ENCODE data around the gene SYNGR3.

DNA sequence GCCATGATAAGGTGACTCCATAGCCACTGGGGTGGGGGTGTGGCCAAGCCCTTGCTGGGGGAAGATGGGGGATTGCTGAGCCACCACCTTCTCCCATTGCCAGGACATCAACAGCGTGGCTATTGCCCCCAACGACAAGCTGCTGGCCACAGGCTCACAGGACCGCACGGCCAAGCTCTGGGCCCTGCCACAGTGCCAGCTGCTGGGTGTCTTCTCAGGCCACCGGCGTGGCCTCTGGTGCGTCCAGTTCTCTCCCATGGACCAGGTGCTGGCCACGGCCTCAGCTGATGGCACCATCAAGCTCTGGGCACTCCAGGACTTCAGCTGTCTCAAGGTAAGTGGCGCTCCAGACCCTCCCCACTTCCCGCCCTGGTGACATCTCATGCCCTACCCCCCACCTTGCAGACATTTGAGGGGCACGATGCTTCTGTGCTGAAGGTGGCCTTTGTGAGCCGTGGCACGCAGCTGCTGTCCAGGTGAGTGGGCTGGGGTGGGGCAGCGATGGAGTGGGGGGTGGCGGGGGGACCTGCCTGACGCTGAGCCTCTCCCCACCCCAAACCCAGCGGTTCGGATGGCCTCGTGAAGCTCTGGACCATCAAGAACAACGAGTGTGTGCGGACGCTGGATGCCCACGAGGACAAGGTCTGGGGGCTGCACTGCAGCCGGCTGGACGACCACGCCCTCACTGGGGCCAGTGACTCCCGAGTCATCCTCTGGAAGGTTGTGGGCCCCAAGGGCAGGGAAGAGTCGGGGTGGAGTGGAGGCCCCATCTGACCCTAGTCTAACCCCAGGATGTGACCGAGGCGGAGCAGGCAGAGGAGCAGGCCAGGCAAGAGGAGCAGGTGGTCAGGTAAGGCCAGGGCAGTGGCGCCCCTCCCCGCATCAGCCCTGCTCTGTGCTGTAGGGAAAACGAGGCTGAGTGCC lies 12.6 kb upstream of the SYNGR3 start:
- TF ChIP-seq CTCF (IDR thresholded peaks at IDR 0.05 in 8 of 11, conservative IDR thresholded peaks at IDR 0.05 in 3 of 11), result no peak
- no peak for TF ChIP-seq POLR2A (IDR thresholded peaks at IDR 0.05)

All from spleen (tissue), 7 donors.